Measurements from ENCODE around the gene CBX1. TPM values are rescaled to one million over a fixed set of nuclear protein-coding genes. Genes with fewer than 3 reads are reported as not detected.

CBX1 gene
- total and polyA plus RNA-seq, 2 of the 8 experiments (the other 6 are each of a cell fraction or from before 2014, with no cell fraction given): 38.7 to 173 TPM

- H3K23ac ChIP-seq (ENCODE audit: insufficient read length): no peak overlapping the region
- no peak overlapping the region for H3K18ac ChIP-seq (ENCODE audit: extremely low read depth, low read length)
- ChIA-PET POLR2A (ENCODE audit: partially characterized antibody) (interaction anchor here (1.2 to 1.8 kb wide), 3 partner anchors 49 to 56 kb away, joined by 3 to 4 read pairs (median 3); partner anchors contain the start of gene NFE2L1), CTCF (ENCODE audit: partially characterized antibody) (interaction anchor here (2.6 to 6.0 kb wide), 3 partner anchors 24 to 36 kb away, joined by 11 to 33 read pairs (median 18); no protein-coding TSS in a partner anchor)
- no peak overlapping the region for H2BK20ac ChIP-seq (ENCODE audit: low read length)
- no peak overlapping the region for H2BK15ac ChIP-seq (ENCODE audit: low read length)
- no peak overlapping the region for H3K56ac ChIP-seq (replicated peaks; ENCODE audit: insufficient read length, low read depth, low read length)
- FAIRE-seq (no peak), DNase-seq (ENCODE audit: low read depth in 1 of 2, low spot score in 2 of 2) (no peak)
- no peaks in the 10 kb centered on the region for H3K79me1 ChIP-seq (ENCODE audit: low read depth, low read length)
- H4K8ac ChIP-seq (ENCODE audit: extremely low read depth, insufficient read depth, low read length): no peak overlapping the region
- no peak overlapping the region for H3K4ac ChIP-seq (replicated peaks; ENCODE audit: insufficient read length, low read depth, low read length)
- no peak overlapping the region for H3K27ac ChIP-seq (ENCODE audit: low read depth, low read length)
- H3K4me3 ChIP-seq (ENCODE audit: extremely low read depth in 1 of 4, insufficient read depth in 2 of 4, low read depth in 3 of 4, low read length in 4 of 4): no peak overlapping the region
- peaks cover 3 to 26% of the 10 kb centered on the region in 2 experiments; a peak in 3 of 4 replicates for H3K79me2 ChIP-seq (ENCODE audit: control insufficient read depth in 1 of 2, insufficient read depth in 2 of 2, low read length in 2 of 2)
- no peaks in the 10 kb centered on the region for H3K27me3 ChIP-seq (replicated peaks in 1 of 4; ENCODE audit: control insufficient read depth in 3 of 4, extremely low read depth in 1 of 4, insufficient read depth in 3 of 4, low read length in 3 of 4)
- no peak overlapping the region for H2BK12ac ChIP-seq (ENCODE audit: low read depth, low read length)
- H4K20me1 ChIP-seq (replicated peaks in 1 of 2; ENCODE audit: control insufficient read depth in 1 of 2, insufficient read depth in 2 of 2, low read length in 2 of 2): peaks cover 0 to 1% of the 10 kb centered on the region in 2 experiments
- H3K23me2 ChIP-seq (ENCODE audit: low read depth, low read length): peaks cover 17% of the 10 kb centered on the region
- no peak overlapping the region for H3K4me2 ChIP-seq (ENCODE audit: insufficient read depth in 1 of 2, low read depth in 2 of 2, low read length in 2 of 2)
- no peak overlapping the region for H3K14ac ChIP-seq (ENCODE audit: insufficient read length)
- peaks cover 0 to 1% (median 0%) of the 10 kb centered on the region in 4 experiments; a peak in 1 of 8 replicates for H3K36me3 ChIP-seq (ENCODE audit: control insufficient read depth in 2 of 4, insufficient read depth in 4 of 4, low read length in 3 of 4)
- no peak overlapping the region for H4K91ac ChIP-seq (replicated peaks; ENCODE audit: insufficient read length, low read length)
- H3K9me3 ChIP-seq (ENCODE audit: insufficient read depth in 2 of 2, low read depth in 1 of 2, low read length in 1 of 2): no peaks in the 10 kb centered on the region
- peaks cover 0 to 1% (median 0%) of the 10 kb centered on the region in 4 experiments; a peak in 2 of 7 replicates for H3K4me1 ChIP-seq (replicated peaks in 1 of 4; ENCODE audit: control insufficient read depth in 3 of 4, insufficient read depth in 4 of 4, low read length in 3 of 4)
- WGBS, 2 experiments (ENCODE audit: extremely low coverage in 1 of 2, insufficient coverage in 1 of 2, insufficient read length in 1 of 2, insufficient replicate concordance in 2 of 2, low coverage in 1 of 2, low lambda C conversion rate in 2 of 2, missing lambda C conversion rate in 1 of 2): 91% methylated on average over 6 of the region's 7 CpGs; no CpG with 5 or more reads in 1 of the 2 experiments
- H3K9ac ChIP-seq (replicated peaks in 1 of 4; ENCODE audit: extremely low read depth in 1 of 4, low read depth in 3 of 4, low read length in 3 of 4): no peak overlapping the region
- no peak overlapping the region for H2AK5ac ChIP-seq (ENCODE audit: low read depth, low read length)
- no peak overlapping the region for H2AFZ ChIP-seq (ENCODE audit: low read length)
- no peak overlapping the region for H2BK5ac ChIP-seq (ENCODE audit: low read depth, low read length)
- no peak overlapping the region for H2BK120ac ChIP-seq (replicated peaks; ENCODE audit: low read depth, low read length)
- no peak overlapping the region for H4K5ac ChIP-seq (ENCODE audit: insufficient read length, low read depth, low read length)
- TF ChIP-seq TAF1 (IDR thresholded peaks at IDR 0.05; ENCODE audit: low read depth, low read length) (no peak), CHD2 (IDR thresholded peaks at IDR 0.05; ENCODE audit: low read length) (no peak), POLR2AphosphoS5 (IDR thresholded peaks at IDR 0.05; ENCODE audit: low read depth, low read length) (no peak), HDAC2 (IDR thresholded peaks at IDR 0.05; ENCODE audit: borderline replicate concordance in 1 of 2, low read depth in 2 of 2, low read length in 2 of 2) (no peak), GTF2F1 (IDR thresholded peaks at IDR 0.05; ENCODE audit: borderline replicate concordance, low read depth, low read length) (no peak), KDM5A (IDR thresholded peaks at IDR 0.05; ENCODE audit: low read length) (no peak), TAF7 (optimal IDR thresholded peaks at IDR 0.05; ENCODE audit: borderline replicate concordance, low read depth, low read length) (no peak), JUN (IDR thresholded peaks at IDR 0.05; ENCODE audit: low read depth, low read length) (no peak), EP300 (IDR thresholded peaks at IDR 0.05; ENCODE audit: borderline replicate concordance in 1 of 2, low read depth in 2 of 2, low read length in 2 of 2) (no peak), NRF1 (IDR thresholded peaks at IDR 0.05; ENCODE audit: low read depth, low read length) (no peak), SIN3A (conservative IDR thresholded peaks at IDR 0.05 in 1 of 2, IDR thresholded peaks at IDR 0.05 in 1 of 2; ENCODE audit: low read depth in 1 of 2, low read length in 2 of 2) (no peak), SAP30 (IDR thresholded peaks at IDR 0.05; ENCODE audit: insufficient read depth, insufficient replicate concordance, low read length) (no peak), TBP (IDR thresholded peaks at IDR 0.05; ENCODE audit: low read depth, low read length) (no peak)
Measured at GRCh38 chr17:48104440-48104839, 3.2 kb upstream of the CBX1 start.
